NB4 (cell line): ENCODE results near the gene SEZ6.

Source experiments
- DNase-seq: peaks from one replicate; pipeline ENCODE4 v3.0.0; 2010; ENCODE audit warnings: low read depth
- H3K4me3 ChIP-seq: one replicate; pipeline ENCODE4 v1.5.1; 2011; ENCODE audit warnings: mild to moderate bottlenecking, low read depth, low read length, moderate library complexity
- MAX ChIP-seq: IDR thresholded peaks from 2 replicates; pipeline ENCODE4 v1.6.1; 2011; ENCODE audit warnings: low read depth, low read length
- MYC ChIP-seq: IDR thresholded peaks from 2 replicates; pipeline ENCODE4 v1.6.1; 2011; ENCODE audit warnings: low read depth, low read length
- POLR2A ChIP-seq: IDR thresholded peaks from 2 replicates; pipeline ENCODE4 v1.6.1; 2011; ENCODE audit warnings: mild to moderate bottlenecking; ENCODE audit not compliant: insufficient read length; ENCODE audit errors: extremely low read depth
- TF ChIP-seq, protein P1 (sequence below): IDR thresholded peaks from one replicate; pipeline ENCODE4 v1.5.1; 2012; ENCODE audit warnings: low read depth, low read length

Gene SEZ6

GRCh38 chr17:29005936-29006511, at the start of gene SEZ6:
Gene SEZ6 (minus strand): TSS chr17:29006033. CDS start chr17:29005869, 164 bp downstream.
- TF ChIP-seq POLR2A = no peak
- peak; percentile 36; the same call in 1 of the 2 replicates for TF ChIP-seq MAX
- TF ChIP-seq, protein P1, sequence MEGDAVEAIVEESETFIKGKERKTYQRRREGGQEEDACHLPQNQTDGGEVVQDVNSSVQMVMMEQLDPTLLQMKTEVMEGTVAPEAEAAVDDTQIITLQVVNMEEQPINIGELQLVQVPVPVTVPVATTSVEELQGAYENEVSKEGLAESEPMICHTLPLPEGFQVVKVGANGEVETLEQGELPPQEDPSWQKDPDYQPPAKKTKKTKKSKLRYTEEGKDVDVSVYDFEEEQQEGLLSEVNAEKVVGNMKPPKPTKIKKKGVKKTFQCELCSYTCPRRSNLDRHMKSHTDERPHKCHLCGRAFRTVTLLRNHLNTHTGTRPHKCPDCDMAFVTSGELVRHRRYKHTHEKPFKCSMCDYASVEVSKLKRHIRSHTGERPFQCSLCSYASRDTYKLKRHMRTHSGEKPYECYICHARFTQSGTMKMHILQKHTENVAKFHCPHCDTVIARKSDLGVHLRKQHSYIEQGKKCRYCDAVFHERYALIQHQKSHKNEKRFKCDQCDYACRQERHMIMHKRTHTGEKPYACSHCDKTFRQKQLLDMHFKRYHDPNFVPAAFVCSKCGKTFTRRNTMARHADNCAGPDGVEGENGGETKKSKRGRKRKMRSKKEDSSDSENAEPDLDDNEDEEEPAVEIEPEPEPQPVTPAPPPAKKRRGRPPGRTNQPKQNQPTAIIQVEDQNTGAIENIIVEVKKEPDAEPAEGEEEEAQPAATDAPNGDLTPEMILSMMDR = no peak
- TF ChIP-seq MYC = no peak
- H3K4me3 ChIP-seq = no peak within 1 kb of the TSS
- peak; percentile 78 for DNase-seq

DNA sequence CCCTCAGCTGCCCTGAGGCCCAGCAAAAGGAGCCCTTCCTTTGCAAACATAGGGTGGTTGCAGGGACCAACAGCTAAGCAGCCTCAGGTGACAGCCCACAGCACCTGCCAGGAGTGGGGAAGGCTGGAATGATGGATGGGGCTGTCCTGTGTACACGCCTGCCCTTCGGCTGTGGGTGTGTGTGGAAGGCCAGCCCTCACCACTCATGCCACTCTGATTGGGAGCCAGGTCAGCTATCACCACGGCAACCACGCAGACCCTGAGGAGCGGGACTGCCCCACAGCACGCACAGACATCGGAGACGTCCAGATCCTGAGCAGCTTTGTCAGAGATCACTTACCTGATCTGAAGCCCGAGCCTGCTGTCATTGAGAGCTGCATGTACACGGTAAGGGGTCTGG, 49.0 kb upstream of the SEZ6 start:
- no peak for DNase-seq
- TF ChIP-seq MAX (no peak), MYC (no peak), POLR2A (no peak)
- TF ChIP-seq, protein P1 = no peak

DNA sequence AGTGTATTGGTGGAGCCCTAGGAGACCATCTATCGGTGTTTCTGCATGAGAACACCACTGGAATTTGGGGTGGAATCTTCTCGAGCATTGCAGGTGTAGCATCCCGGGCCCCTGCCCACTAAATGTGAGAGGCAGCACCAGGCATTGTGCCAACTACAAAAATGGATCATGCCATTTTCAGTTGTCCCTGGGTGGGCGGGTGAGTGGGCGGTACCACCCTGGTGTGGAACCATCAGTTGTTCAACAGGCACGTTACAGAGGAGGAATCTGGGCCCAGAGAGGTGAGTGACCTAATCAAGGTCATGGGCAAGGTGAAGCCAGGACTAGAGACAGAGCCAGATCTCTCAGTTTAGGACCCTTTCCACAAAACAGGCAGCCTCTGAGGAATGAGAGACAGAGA, 45.9 kb upstream of the SEZ6 start:
- H3K4me3 ChIP-seq = no peak overlapping the region
- DNase-seq = no peak
- TF ChIP-seq, protein P1 = no peak
- TF ChIP-seq MYC (no peak), MAX (no peak), POLR2A (no peak)

More for the DNA sequence above, 49.0 kb upstream of the SEZ6 start:
- no peak overlapping the region for H3K4me3 ChIP-seq

GRCh38 chr17:29051194-29051593, 45.4 kb upstream of the SEZ6 start:
- TF ChIP-seq MAX (no peak), POLR2A (no peak), MYC (no peak)
- TF ChIP-seq, protein P1 = no peak
- H3K4me3 ChIP-seq = no peak overlapping the region
- no peak for DNase-seq

DNA sequence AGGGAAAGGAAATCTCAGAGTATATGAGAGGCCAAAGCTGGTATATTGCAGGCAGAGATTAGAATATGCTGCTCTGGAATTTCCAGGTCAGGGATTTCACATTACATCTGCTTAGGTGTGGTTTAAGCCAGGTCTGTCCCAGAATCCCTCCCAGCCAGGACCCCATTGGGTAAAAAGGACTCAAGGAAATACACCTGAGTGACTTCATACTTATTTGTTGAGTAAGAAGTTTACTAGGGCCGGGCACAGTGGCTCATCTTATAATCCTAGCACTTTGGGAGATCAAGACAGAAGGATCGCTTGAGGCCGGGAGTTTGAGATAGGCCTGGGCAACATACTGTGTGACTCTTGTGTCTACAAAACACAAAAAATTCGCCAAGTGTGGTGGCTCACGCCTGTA, 44.3 kb upstream of the SEZ6 start:
- no peak for DNase-seq
- TF ChIP-seq MAX (no peak), MYC (no peak), POLR2A (no peak)
- TF ChIP-seq, protein P1 = no peak

More for the DNA sequence above, 44.3 kb upstream of the SEZ6 start:
- no peak overlapping the region for H3K4me3 ChIP-seq
